WI38 (cell line): ENCODE results near the gene CNOT6L.
"Not testable (repeated sequence)": the region's sequence is repeated elsewhere in the genome, so short reads cannot be mapped to it uniquely, and the experiment has no call there.

ENCODE experiments used
- H3K4me3 ChIP-seq: 2 replicates; pipeline ENCODE4 v1.5.1; 2011; ENCODE audit warnings: low read depth, mild to moderate bottlenecking, control low read depth, low read length
- TF ChIP-seq, protein P1 (sequence below): IDR thresholded peaks from 2 replicates; pipeline ENCODE4 v1.5.1; 2012; ENCODE audit warnings: low read depth, mild to moderate bottlenecking, control low read depth, low read length

CNOT6L gene

GRCh38 chr4:77795326-77795725, 23.8 kb downstream of the CNOT6L start:
- no peak overlapping the region for H3K4me3 ChIP-seq
- TF ChIP-seq, protein P1, sequence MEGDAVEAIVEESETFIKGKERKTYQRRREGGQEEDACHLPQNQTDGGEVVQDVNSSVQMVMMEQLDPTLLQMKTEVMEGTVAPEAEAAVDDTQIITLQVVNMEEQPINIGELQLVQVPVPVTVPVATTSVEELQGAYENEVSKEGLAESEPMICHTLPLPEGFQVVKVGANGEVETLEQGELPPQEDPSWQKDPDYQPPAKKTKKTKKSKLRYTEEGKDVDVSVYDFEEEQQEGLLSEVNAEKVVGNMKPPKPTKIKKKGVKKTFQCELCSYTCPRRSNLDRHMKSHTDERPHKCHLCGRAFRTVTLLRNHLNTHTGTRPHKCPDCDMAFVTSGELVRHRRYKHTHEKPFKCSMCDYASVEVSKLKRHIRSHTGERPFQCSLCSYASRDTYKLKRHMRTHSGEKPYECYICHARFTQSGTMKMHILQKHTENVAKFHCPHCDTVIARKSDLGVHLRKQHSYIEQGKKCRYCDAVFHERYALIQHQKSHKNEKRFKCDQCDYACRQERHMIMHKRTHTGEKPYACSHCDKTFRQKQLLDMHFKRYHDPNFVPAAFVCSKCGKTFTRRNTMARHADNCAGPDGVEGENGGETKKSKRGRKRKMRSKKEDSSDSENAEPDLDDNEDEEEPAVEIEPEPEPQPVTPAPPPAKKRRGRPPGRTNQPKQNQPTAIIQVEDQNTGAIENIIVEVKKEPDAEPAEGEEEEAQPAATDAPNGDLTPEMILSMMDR, result no peak

- no peak overlapping the region for H3K4me3 ChIP-seq
- TF ChIP-seq, protein P1, result no peak
Observed at GRCh38 chr4:77790146-77790545, 29.0 kb downstream of the CNOT6L start.

DNA sequence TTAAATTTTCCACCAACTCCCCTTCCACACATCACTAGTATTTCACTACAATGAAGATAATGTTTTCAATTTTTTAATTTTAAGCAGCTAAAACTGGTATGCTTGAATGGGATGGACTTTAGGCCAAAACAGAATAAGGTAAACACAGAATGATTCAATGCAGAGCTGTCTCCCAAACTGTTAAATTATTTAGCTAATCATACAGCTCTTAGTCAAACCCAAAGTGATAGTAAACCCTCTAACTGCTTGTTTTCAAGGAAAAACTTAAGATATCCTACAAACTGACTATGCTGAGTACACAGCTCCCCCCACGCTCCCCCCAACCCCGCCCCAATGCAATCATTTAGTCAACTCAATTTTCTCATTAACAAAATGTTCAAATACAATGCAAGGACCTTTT, 30.2 kb downstream of the CNOT6L start:
- no peak overlapping the region for H3K4me3 ChIP-seq
- TF ChIP-seq, protein P1, result no peak

- TF ChIP-seq, protein P1, result no peak
- no peak overlapping the region for H3K4me3 ChIP-seq
Observed at GRCh38 chr4:77787969-77788368, 31.2 kb downstream of the CNOT6L start.

DNA sequence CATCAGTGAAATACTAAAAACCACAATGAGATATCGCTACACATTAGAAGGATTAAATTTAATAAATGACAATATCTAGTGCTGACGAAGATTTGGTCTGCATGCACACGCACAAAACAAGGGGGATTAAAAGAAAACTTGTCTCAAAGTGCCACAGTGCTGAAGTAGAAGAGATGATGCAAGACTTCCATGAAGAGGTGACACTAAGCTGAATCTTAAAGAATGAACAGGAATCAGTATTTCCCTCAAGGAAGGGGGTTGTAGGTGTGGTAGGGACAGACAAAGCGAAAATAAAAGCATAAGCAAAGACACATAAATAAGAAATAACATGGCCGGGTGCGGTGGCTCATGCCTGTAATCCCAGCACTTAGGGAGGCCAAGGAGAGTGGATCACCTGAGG, 33.5 kb downstream of the CNOT6L start:
- no peak overlapping the region for H3K4me3 ChIP-seq
- TF ChIP-seq, protein P1, result no peak

DNA sequence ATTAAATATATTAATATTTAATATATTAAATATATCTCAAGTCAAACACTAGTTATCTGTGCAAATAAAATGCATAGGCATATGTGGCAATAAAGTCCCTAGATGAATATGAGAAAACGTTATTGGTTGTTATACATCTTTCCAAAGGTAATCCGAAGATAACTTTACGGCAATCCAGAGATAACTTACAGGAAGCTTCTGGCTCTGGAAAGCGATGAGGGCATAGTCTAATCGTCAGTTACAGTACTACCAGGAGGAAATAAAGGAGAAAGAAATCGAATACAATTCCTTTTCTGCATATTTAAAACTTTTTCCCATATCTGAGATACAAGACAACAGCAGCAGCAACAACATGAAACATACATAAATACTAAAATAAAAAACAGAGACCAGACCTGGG, 35.3 kb downstream of the CNOT6L start:
- TF ChIP-seq, protein P1, result no peak
- no peak overlapping the region for H3K4me3 ChIP-seq

DNA sequence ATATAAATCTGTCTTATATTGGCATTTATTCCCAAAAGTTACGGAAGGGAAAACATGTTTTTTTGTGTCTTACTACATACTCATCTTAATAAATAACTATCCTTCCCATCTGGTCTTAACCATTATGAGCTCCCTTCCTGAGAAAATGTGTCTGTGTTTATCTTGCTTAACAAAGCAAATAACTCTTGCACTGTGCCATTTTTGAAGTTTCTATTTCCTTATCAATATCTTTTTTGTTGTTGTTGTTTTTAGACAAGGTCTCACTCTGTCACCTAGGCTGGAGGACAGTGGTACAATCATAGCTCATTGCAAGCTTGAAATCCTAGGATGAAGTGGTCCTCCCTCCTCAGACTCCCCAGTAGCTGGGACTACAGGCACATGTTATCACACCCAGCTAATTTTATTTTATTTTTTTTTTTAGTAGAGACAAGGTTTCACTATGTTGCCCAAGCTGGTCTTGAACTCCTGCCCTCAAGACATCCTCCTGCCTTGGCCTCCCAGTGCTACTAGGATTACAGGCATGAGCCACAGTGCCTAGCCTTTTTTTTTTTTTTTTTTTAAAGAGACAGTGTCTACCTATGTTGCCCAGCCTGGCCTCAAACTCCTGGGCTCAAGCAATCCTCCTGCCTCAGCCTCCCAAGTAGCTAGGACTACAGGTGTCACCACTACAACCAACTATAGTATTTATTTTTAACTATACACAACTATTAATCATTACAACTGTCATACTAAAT, 36.9 kb downstream of the CNOT6L start:
- TF ChIP-seq, protein P1, result no peak
- no peak overlapping the region for H3K4me3 ChIP-seq

DNA sequence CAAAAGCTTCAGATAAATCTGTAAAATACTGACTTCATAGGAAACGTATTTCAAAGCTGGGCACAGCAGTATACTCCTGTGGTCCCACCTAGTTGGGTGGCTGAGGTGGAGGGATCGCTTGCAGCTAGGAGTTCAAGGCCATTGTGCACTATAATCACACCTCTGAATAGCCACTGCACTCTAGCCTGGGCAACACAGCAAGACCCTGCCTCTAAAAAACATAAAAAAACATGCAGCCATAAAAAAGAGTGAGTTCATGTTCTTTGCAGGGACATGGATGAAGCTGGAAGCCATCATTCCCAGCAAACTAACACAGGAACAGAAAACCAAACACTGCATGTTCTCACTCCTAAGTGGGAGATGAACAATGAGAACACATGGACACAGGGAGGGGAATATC, 38.4 kb downstream of the CNOT6L start:
- not testable (repeated sequence) for H3K4me3 ChIP-seq
